HepG2 (cell line): ENCODE results near the gene NSF.
"Not testable (repeated sequence)": the region's sequence is repeated elsewhere in the genome, so short reads cannot be mapped to it uniquely, and the experiment has no call there.

ENCODE experiments used
- DRAP1 ChIP-seq: IDR thresholded peaks from 2 replicates; pipeline ENCODE4 v1.6.1; 2016; ENCODE audit warnings: missing genetic modification reagents, missing compliant biosample characterization
- EP300 ChIP-seq, 3 experiments: sonication (generic) in 1 of 3; formaldehyde crosslinking in 1 of 3; IDR thresholded peaks; 2 replicates each; pipeline versions ENCODE4 v1.5.1 to v1.6.1; 2011 to 2020; ENCODE audit warnings: low read depth in 2 of 3, low read length in 2 of 3, borderline replicate concordance in 1 of 3, improper control_type of control experiment in 1 of 3, mild to moderate bottlenecking in 1 of 3, missing genetic modification reagents in 1 of 3, moderate library complexity in 1 of 3
- FOSL1 ChIP-seq: sonication (generic); formaldehyde crosslinking; IDR thresholded peaks from 2 replicates; pipeline ENCODE4 v1.9.0; 2021; ENCODE audit warnings: missing genetic modification reagents, borderline replicate concordance
- KDM1A ChIP-seq: IDR thresholded peaks from 2 replicates; pipeline ENCODE4 v1.6.1; 2016; ENCODE audit warnings: missing compliant biosample characterization
- MAX ChIP-seq: IDR thresholded peaks from 2 replicates; pipeline ENCODE4 v1.6.1; 2012; ENCODE audit warnings: inconsistent platforms
- MIXL1 ChIP-seq: IDR thresholded peaks from 2 replicates; pipeline ENCODE4 v1.6.1; 2016
- MXI1 ChIP-seq: IDR thresholded peaks from 3 replicates; pipeline ENCODE4 v1.6.1; 2012; ENCODE audit warnings: low read depth, low read length, inconsistent platforms, borderline replicate concordance
- MYC ChIP-seq: sonication (generic); formaldehyde crosslinking; IDR thresholded peaks from 2 replicates; pipeline ENCODE4 v1.9.0; 2021; ENCODE audit warnings: missing genetic modification reagents, borderline replicate concordance
- POLR2AphosphoS5 ChIP-seq: IDR thresholded peaks from 2 replicates; pipeline ENCODE4 v1.6.1; 2012; ENCODE audit warnings: low read depth, low read length
- RNF219 ChIP-seq: sonication (generic); formaldehyde crosslinking; IDR thresholded peaks from 2 replicates; pipeline ENCODE4 v1.5.0; 2020; ENCODE audit warnings: mild to moderate bottlenecking, missing genetic modification reagents
- SUZ12 ChIP-seq: fragments of 150-350 bp; IDR thresholded peaks from 2 replicates; pipeline ENCODE4 v1.6.1; 2014; ENCODE audit warnings: low read depth, low read length
- ZFYVE20 ChIP-seq: sonication (generic); formaldehyde crosslinking; IDR thresholded peaks from 2 replicates; pipeline ENCODE4 v1.8.0; 2023; ENCODE audit warnings: low read depth, mild to moderate bottlenecking, moderate library complexity, missing genetic modification reagents, borderline replicate concordance
- ZNF646 ChIP-seq: sonication (generic); formaldehyde crosslinking; IDR thresholded peaks from 2 replicates; pipeline ENCODE4 v1.9.0; 2021; ENCODE audit warnings: mild to moderate bottlenecking, missing genetic modification reagents

GRCh38 chr17:46685284-46685683 lies 94.8 kb downstream of the NSF start:
- not testable (repeated sequence) for TF ChIP-seq ZFYVE20 (CRISPR knock-in tag); MAX; MYC; MIXL1 (CRISPR knock-in tag); FOSL1 (CRISPR knock-in tag); RNF219 (CRISPR knock-in tag); POLR2AphosphoS5; DRAP1 (CRISPR knock-in tag); MXI1; KDM1A (CRISPR knock-in tag); SUZ12; ZNF646 (CRISPR knock-in tag); EP300 (IDR thresholded peaks at IDR 0.05; ENCODE audit: low read depth in 2 of 2, low read length in 2 of 2); EP300 (CRISPR knock-in tag; IDR thresholded peaks at IDR 0.05; ENCODE audit: borderline replicate concordance)
